ENCODE measurements around the gene PIP4K2B. TPM values are rescaled to one million over a fixed set of nuclear protein-coding genes. Genes with fewer than 3 reads are reported as not detected.
"Not testable (repeated sequence)": the region's sequence is repeated elsewhere in the genome, so short reads cannot be mapped to it uniquely, and the experiment has no call there.

PIP4K2B gene
- total RNA-seq = 26.8 and 41.1 TPM in 2 replicates

DNA sequence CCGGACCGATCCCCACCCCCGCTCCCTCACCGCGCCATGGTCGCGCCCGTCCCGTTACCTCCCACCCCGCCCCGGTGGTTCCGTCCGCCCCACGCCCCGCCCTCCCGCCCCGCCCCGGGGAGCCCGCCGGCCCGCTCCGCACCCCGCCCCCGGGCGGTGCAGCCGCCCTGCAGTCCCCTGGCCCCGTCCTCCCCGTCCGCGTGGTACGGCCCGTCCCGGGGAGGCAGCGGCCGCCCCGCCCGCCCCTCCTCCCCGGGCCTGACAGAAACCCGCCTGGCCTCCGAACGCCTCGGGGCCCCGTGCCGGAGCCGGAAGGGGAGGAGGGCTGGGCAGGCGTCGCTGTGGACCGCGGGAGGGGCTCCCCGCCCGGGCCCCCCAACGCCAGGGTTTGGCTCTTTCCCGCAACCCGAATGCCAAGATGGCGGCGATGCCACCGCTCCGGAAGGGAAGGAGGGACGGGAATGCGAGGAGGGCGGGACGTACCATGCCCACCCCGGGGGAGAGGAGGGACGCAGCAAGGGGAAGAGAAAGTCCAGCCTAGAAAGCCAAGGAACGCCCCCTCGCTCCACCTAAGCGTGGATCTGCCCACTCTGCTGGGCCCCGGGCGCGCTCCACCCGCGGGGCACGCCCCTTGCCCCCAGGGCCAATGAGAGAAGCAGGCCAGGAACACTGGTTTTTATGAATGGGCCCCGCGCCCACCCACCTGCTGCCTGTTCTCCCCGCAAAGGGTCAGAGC is at the start of gene PIP4K2B:
Gene PIP4K2B (minus strand): TSS at position 56 of the 736 bp plus-strand sequence. CDS start 132 bp downstream, outside the sequence.
- peak; percentile 93 to 98 for DNase-seq (ENCODE audit: low read depth in 2 of 2)

DNA sequence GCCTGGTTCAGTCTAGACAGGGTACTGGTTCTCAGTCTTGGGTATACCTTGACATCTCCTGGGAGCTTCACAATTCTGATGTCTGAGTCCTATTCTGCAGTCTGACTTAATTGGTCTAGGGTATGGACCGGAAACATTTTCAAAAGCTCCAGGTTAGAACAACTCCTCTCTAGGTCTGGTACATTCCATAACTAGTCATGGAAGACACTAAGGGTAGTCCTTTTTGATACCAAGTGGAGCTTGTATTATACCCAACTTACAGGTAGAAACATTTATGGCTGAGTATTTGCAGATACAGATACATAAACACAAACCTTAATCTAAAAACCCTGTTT is 49.2 kb upstream of the PIP4K2B start:
- DNase-seq (ENCODE audit: low read depth in 2 of 2) = no peak

DNA sequence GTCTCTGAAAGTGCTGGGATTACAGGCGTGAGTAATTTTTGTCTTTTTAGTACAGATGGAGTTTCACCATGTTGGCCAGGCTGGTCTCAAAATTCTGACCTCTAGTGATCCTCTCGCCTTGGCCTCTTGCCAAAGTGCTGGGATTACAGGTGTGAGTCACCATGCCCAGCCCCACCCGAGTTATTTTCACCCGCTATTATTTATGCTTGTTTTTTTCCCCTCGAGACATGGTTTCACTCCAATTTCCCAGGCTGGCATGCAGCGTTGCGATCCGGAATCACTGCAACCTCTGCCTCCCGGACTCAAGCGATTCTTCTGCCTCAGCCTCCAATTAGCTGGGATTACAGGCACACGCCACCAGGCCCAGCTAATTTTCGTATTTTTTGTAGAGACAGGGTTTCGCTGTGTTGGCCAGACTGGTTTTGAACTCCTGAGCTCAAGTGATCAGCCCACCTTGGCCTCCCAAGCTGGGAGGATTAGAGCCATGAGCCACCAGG is 45.0 kb upstream of the PIP4K2B start:
- no peak for DNase-seq (ENCODE audit: low read depth in 2 of 2)

DNA sequence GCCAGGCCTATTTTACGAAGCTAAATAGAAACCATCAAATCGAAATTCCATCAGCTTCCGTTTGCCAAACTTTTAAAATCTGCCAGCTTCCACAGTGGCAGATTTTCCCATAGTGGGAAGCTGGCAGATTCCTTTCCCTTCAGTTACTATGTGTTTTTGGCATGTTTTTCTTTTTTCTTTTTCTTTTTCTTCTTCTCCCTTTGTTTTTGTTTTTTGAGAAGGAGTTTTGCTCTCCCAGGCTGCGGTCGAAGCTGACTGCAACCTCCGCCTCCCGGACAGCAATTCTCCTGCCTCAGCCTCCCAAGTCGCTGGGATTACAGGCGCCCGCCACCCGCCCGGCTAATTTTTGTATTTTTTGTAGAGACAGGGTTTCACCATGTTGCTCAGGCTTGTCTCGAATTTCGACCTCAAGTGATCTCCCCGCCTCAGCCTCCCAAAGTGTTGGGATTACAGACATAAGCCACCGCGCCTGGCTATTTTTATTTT is 26.4 kb upstream of the PIP4K2B start:
- DNase-seq (ENCODE audit: low read depth in 2 of 2) = no peak

DNA sequence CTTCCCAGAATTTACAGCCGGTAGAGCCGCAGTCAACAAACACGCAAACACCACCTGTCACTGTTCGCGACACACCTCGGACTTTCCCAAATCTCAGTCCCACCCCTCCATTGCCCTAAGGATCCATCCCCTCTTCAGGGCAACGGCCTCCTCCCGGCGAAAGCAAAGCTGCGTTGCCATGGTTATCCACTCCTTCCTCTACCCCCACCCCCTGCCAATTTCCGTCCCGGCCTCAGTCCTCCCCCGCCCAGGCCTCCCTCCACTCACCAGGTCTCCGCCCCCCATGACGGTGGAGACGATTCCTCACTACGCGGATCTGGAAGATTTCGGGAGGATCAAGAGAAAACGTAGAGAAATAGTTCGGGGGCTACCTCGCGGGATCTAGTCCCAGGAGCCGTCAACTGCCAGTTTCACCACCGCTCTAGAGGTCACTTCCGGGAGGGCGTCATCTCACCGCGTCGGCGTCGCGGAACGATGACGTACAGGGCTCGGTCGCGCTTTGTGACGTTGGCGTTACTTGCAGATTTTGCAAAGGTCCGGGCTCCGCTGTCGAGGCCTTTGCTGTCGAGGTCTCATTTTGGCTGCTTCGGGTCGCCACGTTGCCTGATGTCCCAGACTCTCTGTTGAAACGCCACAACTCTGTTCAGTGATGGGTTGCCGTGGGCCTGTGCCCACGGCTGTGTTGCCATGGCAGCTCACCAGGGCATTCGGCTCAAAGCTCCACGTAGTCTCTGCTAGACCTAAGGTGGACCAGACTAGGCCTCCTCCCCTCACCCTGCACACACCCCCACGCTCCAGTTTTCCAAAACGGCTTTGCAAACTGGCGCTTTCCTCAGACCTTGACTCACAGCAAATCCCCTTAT is 25.8 kb upstream of the PIP4K2B start, which contains the start of gene CWC25:
Gene CWC25 (minus strand): TSS at position 423 of the 863 bp plus-strand sequence. CDS start 138 bp downstream, at position 285.
- DNase-seq (ENCODE audit: low read depth in 2 of 2) = peak; percentile 94 to 95

DNA sequence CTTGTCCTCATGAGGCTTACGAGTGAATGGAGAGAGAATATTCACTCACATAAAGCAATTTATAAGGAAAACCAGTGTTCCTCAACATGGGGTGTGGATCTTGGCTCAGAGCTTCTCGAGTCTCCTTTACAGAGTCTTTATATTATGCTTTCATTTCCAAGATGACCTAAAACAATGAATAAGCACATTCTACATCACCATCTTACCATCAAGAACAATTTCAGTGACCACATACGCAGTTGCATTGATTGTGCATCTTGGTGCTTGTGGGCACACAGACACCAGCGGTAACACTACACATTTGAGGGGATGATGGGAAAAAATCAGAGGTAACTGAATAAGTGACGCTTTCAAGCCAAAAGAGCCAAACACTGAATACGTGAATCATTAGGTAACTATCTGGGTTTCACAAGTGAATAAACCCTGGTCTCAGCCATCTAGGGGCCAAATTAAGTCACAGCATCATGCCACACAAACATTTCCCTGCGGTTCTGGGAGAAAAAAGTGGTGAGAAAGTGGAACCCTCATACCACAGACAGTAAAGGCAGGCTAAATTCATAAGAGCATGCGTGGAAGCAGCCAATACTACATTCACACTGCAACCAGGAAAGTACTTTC is 16.3 kb upstream of the PIP4K2B start:
- no peak for DNase-seq (ENCODE audit: low read depth in 2 of 2)

DNA sequence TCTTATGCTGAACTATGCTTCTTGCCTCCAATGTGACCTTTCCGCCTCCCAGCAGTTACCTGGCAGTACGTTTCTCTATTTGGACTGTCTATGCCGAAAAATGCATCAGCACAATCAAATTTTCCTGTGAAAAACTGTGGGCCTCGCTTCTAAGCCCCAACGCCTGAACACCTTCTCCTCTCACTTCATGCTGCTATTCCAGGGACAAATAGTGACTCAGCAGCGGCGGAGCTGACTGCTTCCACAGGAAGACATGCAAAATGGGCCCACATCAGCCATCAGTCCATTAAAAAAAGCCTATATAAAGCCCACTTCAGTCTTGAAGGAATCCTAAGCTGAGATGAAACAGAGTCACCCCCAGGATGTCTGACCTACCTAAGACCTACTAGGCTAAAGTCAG is 10.5 kb upstream of the PIP4K2B start:
- DNase-seq (ENCODE audit: low read depth in 2 of 2) = no peak

DNA sequence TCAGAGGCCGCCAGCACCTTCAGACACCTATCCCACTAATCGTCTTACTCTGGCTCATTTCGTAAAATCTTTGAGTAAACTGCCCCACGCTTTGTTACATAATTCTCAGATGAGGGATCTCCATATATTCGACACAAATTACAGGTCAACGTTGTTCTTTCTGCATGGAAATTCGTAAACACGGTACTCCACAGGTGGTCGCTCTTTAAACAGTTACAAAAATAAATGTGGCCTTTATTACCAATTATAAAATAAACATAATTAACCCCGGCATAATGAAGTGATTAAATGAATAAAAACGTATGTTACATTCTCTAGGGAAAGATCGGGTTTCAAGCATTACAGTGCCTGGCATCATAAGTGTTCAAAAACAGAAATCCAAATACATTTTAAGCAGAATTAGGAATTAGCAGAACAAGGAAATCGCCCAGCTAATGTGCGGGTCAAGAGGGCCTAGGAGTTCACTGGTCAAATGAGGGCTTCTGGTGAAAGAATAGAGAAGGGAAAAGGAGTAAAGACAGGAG is 943 bp upstream of the PIP4K2B start:
- DNase-seq (ENCODE audit: low read depth in 2 of 2) = no peak

DNA sequence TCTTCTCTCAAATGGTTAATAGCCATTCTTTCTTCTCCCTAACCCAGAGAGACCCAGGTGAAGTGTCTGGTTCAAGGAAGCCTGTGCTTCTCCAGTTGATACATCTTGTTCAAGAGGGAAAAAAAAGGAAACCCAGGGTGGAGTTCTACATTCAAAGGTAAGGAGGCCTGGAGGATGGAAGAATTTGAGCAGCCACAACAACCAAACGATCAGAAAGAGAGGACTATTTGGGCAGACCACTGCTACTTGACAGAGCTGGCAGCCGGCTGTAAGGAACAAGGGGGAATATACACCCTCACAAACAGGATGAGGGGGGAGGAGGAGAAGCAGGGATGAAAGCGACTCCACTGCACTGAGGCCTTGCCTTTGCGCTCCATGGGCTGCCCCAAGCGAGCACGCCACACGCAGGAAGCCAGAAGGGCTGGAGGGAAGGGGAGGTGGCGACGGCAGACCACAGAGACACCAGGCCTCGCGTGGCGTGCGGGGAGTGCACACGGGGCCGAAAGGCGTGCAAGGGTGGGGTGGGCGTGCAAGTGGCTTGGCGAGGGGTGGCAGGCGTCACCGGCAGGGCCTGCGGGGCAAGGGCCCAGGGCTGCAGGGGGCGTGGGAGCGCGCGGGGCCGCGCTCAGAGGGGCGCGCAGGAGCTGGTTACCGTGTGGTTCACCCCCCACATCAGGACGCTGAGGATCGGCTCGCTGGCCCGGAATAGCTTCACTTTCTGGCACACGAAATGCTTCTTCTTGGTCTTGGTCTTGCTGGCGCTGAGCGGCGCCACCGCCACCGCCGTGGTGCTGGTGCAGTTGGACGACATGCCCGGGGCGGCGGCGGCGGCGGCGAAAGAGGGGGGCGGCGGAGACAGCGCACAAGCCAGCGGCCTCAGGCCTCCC is 499 bp downstream of the PIP4K2B start:
- peak in 1 of 2 donors; percentile 62 for DNase-seq (ENCODE audit: low read depth in 2 of 2)

DNA sequence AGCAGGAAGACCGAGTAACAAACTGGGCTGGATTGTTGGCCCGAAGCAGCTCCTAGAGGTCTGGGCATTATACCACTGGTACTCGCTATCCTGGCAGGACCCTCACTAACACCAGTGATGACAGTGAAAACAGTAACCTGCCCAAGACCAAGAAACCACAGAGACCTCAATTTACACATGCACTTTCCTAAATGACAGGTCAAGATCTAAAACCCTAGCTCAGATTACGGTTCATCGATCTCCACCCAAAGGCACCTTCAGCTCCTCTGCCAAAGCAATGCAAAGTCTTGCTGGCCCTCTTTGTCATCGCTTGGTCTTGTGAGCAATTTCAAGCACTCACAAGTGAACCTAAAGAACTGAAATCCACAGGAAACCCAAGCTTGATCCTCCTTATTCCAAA is 1.5 kb downstream of the PIP4K2B start:
- no peak for DNase-seq (ENCODE audit: low read depth in 2 of 2)

DNA sequence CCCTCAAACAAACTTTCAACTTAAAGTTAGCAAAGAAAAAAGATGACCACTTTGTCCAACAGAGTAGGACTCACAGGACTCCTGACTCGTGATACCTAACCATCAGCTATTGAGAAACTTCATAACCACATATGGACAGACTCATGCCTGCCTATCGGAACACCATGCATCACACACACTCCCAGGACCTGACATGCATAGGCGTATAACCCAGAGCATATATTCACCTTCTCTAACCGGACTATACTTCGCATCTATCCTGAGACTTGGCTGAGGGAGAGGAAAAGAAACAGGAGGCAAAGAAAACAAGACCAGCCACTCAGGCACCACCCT is 2.2 kb downstream of the PIP4K2B start:
- no peak for DNase-seq (ENCODE audit: low read depth in 2 of 2)

DNA sequence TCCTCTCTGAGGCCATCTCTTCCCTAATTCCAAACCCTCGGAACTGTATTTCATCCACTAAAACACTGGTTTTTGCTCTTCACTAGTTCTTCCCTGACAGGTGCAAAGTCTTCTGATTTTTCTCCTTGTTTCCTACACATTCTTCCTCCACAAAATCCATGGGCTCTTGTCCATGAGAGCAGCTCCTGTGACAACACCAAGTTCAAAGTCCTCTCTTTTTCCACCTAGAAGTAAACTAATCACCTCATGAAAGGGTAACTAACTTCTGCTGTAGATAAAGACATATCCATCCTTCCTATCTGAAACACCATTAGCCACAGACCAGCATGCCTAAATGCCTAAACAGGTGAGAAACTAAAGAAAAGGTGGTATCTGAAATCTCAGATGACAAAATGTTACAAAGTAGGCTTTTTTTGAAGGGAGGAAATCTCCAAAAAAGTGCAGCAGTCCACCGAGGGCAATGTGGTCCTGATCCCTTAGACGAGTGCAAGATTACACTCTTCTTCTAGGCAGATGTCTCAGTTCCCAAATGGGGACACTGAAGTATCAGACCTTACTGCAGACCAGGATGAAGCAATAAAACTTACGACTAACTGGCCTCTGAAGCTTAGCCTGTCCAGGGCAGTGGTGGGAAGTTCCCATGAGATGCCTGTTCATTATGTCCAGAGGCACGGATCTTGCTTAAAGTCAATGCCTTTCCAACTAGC is 2.8 kb downstream of the PIP4K2B start:
- no peak for DNase-seq (ENCODE audit: low read depth in 2 of 2)

DNA sequence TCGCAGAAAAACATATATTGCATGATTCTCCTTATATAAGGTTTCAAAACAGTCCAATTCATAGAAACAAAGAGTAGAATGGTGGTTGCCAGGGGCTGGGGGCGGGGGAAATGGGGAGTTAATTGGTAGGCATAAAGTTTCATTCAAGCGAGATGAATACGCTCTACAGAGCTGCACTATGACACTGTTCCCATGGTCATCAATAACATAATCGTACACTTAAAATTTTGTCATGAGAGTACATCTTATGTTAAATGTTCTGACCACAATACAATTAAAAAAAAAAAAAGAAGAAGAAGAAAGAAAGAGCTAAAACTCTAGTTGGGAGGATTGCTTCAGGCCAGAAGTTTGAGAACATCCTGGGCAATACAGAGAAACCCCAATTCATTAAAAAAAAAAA is 5.1 kb downstream of the PIP4K2B start:
- DNase-seq (ENCODE audit: low read depth in 2 of 2) = no peak

DNA sequence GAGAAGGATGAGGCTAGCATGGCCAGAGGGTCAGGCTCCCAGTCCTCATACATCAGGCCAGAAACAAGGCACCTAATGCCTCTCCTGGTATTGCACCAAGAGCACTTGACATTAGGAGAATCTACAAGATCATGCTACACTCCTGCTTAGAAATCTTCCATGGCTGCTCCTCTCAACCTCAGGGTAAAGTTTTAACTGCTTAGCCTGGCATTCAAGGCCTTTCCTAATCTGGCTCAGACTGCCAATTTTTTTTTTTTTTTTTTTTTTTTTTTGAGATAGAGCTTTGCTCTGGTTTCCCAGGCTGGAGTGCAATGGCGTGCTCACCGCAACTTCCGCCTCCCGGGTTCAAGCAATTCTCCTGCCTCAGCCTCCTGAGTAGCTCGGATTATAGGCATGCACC is 8.2 kb downstream of the PIP4K2B start:
- no peak for DNase-seq (ENCODE audit: low read depth in 2 of 2)

DNA sequence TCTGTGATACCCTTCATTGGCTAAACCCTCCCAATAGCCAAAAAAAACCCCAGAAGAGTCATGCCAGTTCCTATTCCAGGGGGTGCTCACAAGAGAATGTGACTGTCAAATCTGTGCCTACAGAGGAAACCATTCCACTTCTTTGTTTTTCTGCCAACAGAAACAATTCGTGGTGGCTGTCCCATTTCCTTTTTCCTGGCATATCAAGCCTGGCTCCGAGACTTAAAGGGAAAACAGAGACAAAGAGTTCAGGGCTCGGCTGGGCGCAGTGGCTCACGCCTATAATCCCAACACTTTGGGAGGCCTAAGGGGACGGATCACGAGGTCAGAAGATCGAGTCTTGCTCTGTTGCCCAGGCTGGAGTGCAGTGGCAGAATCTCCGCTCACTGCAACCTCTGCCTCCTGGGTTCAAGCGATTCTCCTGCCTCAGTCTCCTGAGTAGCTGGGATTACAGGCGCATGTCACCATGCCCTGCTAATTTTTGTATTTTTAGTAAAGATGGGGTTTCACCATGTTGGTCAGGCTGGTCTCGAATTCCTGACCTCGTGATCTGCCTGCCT is 9.1 kb downstream of the PIP4K2B start:
- DNase-seq (ENCODE audit: low read depth in 2 of 2) = peak; percentile 27 to 66

DNA sequence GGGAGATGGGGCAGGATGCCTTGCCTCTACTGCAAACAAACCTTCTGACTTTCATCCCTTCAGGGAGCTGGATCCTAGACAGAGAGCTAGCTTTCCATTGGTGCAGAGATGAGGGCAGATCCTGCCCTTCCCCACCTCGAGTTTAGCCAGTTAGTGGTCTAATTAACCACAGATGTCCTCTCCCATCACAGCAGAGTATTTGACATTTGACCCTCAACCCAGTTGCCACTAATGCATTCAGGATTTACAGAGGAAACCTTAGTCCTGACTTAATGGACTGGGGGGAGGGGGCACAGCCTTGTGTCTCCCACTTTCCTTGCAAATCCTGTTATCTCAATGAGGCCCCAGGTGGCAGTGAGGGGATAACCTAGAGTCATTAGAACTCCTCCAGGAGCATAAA is 10.2 kb downstream of the PIP4K2B start:
- DNase-seq (ENCODE audit: low read depth in 2 of 2) = no peak

DNA sequence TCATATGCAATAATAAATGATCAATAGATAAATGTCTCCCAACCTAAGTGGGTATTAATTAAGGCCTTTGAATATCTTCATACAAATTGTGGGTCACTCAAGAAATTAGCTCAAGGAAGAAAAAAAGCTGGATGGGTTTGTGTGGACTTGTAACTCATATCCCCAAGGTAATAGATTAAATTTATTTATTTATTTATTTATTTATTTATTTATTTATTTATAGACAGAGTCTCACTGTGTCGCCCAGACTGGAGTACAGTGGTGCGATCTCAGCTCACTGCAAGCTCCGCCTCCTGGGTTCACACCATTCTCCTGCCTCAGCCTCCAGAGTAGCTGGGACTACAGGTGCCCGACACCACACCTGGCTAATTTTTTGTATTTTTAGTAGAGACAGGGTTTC is 11.4 kb downstream of the PIP4K2B start:
- not testable (repeated sequence) for DNase-seq (ENCODE audit: low read depth in 2 of 2)

DNA sequence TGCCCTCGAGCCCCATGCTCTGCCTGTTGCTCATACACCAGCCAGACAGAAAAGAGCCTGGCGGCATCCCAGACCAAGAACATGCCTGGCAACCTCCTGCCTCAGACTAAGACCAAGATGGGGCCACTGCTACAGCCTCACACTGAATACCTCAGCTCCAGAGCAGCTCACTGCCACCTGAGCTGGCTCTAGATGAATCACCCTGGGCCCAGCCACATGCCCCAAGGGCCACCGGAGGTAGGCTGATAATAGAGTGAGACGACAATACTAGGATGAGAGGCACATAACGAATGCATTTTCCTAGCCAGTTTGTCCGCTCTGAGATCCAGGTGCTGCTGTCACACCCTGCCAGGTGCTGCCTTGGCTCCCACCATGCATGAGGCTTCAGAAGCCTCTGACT is 13.0 kb downstream of the PIP4K2B start:
- no peak for DNase-seq (ENCODE audit: low read depth in 2 of 2)

DNA sequence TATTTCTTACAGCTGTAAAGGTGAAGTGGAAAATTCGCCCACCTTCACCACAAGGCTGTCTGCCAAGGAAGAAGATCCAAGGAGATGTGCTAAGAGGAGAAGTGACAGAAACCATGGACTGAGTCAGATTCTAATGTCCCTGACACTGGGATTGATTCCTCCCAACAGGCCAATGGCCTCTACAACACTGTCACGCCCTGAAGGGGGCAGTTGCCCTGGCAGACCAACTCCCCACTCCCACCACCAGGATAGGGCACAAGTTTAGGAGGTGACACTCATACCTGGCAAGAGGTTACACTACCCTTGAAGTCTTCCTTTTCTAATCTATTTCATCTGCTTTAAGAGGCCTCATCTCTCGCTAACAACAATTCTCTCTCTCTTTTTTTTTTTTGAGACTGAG is 16.1 kb downstream of the PIP4K2B start:
- no peak for DNase-seq (ENCODE audit: low read depth in 2 of 2)
